Mucosa of rectum (tissue), 2 donors: ENCODE measurements around the gene ETV7.
"Not testable (repeated sequence)": the region's sequence is repeated elsewhere in the genome, so short reads cannot be mapped to it uniquely, and the experiment has no call there.

Experiments used
- H3K27ac ChIP-seq, 2 donors: one replicate each; pipeline ENCODE4 v1.7.0; 2013; ENCODE audit warnings: inconsistent platforms in 2 of 2, low read depth in 2 of 2, low read length in 2 of 2
- H3K27me3 ChIP-seq, 2 donors: one replicate each; pipeline ENCODE4 v1.7.0; 2013; ENCODE audit warnings: low read length in 2 of 2; ENCODE audit not compliant: control insufficient read depth in 2 of 2, insufficient read depth in 2 of 2
- H3K36me3 ChIP-seq, 2 donors: one replicate each; pipeline ENCODE4 v1.7.0; 2013; ENCODE audit warnings: low read length in 2 of 2; ENCODE audit not compliant: control insufficient read depth in 2 of 2, insufficient read depth in 2 of 2
- H3K4me1 ChIP-seq, 2 donors: one replicate each; pipeline ENCODE4 v1.7.0; 2013; ENCODE audit warnings: low read length in 2 of 2, mild to moderate bottlenecking in 1 of 2; ENCODE audit not compliant: control insufficient read depth in 2 of 2, insufficient read depth in 2 of 2
- H3K4me3 ChIP-seq, 2 donors: one replicate each; pipeline ENCODE4 v1.7.0; 2013; ENCODE audit warnings: low read length in 2 of 2
- H3K9ac ChIP-seq, 2 donors: one replicate each; pipeline ENCODE4 v1.7.0; 2013; ENCODE audit warnings: low read length in 2 of 2, low read depth in 1 of 2, mild to moderate bottlenecking in 1 of 2
- H3K9me3 ChIP-seq, 2 donors: one replicate each; pipeline ENCODE4 v1.7.0; 2013; ENCODE audit warnings: low read length in 2 of 2; ENCODE audit not compliant: control insufficient read depth in 2 of 2
- donor health status: healthy.
- donor health status: Normal muscosa, but diverticular disease.

Gene ETV7

DNA sequence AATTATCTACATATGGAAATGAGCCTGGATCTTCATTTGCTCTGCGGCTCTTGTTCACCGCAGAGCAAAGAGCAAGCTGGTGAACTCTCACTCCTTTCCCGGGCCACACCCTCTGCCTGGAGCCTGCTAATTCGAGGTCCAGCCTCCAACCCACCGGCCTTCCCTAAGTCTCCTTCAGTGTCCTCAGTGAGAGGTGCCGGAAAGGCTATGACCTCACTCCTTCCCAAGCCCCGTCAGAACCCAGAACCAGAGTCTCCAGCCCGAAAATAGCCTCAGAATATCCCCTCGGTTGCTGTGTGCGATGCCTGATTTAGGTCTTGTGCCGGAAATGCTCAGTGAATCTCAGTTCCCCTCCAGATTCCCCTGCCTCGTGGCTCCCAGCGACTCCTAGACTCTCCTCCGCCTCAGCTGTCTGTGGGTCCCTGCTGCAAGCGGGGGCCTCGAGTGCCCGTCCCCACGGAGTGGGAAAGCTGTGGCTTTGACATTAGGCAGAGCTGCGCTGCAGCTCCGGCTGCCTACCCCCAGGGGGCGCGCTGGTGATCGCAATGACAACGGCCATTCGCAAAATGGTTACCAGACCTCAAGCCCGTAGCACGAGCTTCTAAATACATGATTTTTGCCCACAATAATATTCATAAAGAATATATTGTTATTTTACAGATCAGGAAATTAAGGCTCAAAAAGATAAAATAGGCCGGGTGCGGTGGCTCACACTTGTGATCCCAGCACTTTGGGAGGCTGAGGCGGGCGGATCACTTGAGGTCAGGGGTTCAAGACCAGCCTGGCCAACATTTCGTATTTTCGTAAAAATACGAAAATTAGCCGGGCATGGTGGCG lies 46.6 kb downstream of the ETV7 start:
- Histone ChIP-seq H3K9ac (peak overlapping the region; percentile 86 to 92), H3K4me3 (peak overlapping the region; percentile 66 to 75)

DNA sequence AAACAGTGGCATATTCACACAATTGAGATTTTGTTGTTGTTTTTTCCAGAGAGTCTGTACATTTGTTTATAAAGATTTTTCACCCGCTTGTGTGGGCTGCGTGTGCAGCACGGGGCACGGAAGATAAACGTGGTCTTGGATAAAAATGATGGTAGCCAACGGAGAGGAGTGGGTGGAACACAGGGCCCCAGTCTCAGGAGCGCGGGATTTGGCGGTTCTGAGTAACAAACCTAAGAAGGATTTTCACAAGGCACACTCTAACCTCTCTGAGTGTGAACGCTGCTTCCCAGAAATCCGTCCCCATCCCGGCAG lies 47.2 kb downstream of the ETV7 start:
- H3K27ac ChIP-seq: peak overlapping the region; percentile 96

More for the DNA sequence above, 46.6 kb downstream of the ETV7 start:
- no peaks in the 10 kb centered on the region for H3K9me3 ChIP-seq
- H3K4me1 ChIP-seq: peaks cover 30 to 41% of the 10 kb centered on the region in 2 donors
- H3K27ac ChIP-seq: peak overlapping the region; percentile 96
- no peaks in the 10 kb centered on the region for H3K27me3 ChIP-seq
- H3K36me3 ChIP-seq: no peaks in the 10 kb centered on the region

DNA sequence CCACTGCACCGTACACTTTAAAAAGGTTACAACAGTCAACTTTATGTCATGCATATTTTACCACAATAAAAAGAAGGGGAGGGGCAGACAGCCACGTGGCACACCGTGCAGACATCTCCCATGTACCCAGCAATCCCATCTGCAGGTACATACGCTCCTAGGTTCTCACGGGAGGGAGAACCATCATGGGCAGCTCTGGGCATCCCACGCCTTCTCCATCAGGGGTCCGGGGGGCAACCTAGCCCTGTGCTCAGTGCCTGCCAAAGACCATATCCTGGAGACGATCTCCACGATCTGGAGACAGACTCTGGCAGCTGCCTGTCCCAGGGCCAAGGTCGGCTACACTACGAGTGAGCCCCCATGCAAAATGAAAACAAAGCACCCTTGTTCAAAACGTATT lies 48.3 kb downstream of the ETV7 start:
- H3K4me3 ChIP-seq: peak overlapping the region; percentile 5 to 49
- H3K27me3 ChIP-seq: no peaks in the 10 kb centered on the region
- peak overlapping the region in 1 of 2 donors; percentile 6 for H3K9ac ChIP-seq
- H3K27ac ChIP-seq: peak overlapping the region; percentile 65 to 74
- no peaks in the 10 kb centered on the region for H3K9me3 ChIP-seq
- H3K36me3 ChIP-seq: no peaks in the 10 kb centered on the region
- peaks cover 46 to 58% of the 10 kb centered on the region in 2 donors for H3K4me1 ChIP-seq

More for the DNA sequence above, 47.2 kb downstream of the ETV7 start:
- Histone ChIP-seq H3K9ac (peak overlapping the region in 1 of 2 donors; percentile 92), H3K27me3 (no peaks in the 10 kb centered on the region), H3K4me3 (peak overlapping the region in 1 of 2 donors; percentile 75), H3K4me1 (peaks cover 35 to 47% of the 10 kb centered on the region in 2 donors), H3K36me3 (no peaks in the 10 kb centered on the region), H3K9me3 (no peaks in the 10 kb centered on the region)

DNA sequence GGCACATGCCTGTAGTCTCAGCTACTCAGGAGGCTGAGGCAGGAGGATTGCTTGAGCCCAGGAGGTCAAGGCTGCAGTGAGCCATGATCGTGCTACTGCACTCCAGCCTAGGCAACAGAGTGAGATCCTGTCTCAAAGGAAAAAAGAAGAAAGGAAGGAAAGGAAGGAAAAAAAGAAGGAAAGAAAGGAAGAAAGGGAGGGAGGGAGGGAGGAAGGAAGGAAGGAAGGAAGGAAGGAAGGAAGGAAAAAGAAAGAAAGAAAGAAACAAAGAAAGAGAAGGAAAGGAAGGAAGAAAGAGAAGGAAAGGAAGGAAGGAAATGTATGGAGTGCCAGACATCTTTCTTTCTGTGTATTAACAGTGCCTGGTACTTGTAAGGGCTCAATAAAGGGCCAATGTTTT lies 49.2 kb downstream of the ETV7 start:
- H3K9ac ChIP-seq: not testable (repeated sequence)

DNA sequence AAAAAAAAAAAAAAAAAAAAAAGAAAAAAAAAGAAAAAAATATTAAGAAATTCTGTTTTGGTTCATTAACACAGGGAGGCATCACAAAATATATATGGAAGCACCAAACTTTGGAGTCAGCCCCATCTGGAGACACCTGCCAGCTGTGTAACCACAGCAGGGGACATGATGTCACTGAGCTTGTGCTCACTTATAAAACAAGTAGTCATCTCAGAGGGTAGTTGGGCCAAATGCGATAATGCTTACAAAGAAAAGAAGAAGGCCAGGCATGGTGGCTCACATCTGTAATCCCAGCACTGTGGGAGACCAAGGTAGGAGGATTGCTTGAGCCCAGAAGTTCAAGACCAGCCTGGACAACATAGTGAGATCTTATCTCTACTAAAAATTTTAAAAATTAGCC lies 49.7 kb downstream of the ETV7 start:
- Histone ChIP-seq H3K4me3 (no peak overlapping the region), H3K27me3 (no peaks in the 10 kb centered on the region), H3K27ac (peak overlapping the region; percentile 65 to 74), H3K9ac (no peak overlapping the region), H3K9me3 (no peaks in the 10 kb centered on the region), H3K4me1 (peaks cover 54 to 65% of the 10 kb centered on the region in 2 donors), H3K36me3 (no peaks in the 10 kb centered on the region)

More for the DNA sequence above, 49.2 kb downstream of the ETV7 start:
- Histone ChIP-seq H3K27ac (peak overlapping the region; percentile 65 to 74), H3K4me1 (peaks cover 54 to 65% of the 10 kb centered on the region in 2 donors)
- not testable (repeated sequence) for H3K27me3 ChIP-seq, H3K9me3 ChIP-seq, H3K36me3 ChIP-seq, H3K4me3 ChIP-seq

DNA sequence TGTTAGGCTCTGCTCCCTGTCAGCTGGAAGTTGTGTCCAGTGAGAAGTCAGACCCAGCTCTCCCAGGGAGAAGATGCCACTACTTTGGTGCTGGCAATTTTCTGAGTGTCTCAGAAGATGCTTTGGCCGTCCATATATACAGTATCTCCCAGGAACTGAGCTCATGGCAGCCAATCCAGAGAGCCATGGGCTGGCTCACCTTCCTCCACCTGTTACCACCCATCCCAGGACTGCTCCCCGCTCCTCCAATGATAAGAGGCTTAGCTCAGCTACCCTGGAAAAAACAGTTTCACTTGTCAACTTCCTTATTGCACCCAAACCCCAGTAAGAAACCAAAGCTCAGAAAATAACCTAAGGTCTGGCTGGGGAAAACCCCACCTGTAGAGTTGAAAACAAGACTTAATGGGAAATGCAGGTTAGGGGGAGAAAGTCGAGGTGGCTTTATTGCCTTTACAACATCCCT lies 50.7 kb downstream of the ETV7 start, which contains the start of gene BNIP5:
BNIP5 (minus strand) TSS at position 110 of the 463 bp plus-strand sequence. CDS start 6,198 bp downstream, outside the sequence.
- Histone ChIP-seq H3K4me1 (peaks cover 54 to 65% of the 10 kb centered on the region in 2 donors), H3K4me3 (peak within 1 kb of the TSS; percentile 64 to 77), H3K9ac (peak within 1 kb of the TSS; percentile 54 to 66), H3K9me3 (no peaks in the 10 kb centered on the region), H3K27me3 (no peaks in the 10 kb centered on the region), H3K27ac (peak within 1 kb of the TSS; percentile 91 to 93), H3K36me3 (no peaks in the 10 kb centered on the region)

DNA sequence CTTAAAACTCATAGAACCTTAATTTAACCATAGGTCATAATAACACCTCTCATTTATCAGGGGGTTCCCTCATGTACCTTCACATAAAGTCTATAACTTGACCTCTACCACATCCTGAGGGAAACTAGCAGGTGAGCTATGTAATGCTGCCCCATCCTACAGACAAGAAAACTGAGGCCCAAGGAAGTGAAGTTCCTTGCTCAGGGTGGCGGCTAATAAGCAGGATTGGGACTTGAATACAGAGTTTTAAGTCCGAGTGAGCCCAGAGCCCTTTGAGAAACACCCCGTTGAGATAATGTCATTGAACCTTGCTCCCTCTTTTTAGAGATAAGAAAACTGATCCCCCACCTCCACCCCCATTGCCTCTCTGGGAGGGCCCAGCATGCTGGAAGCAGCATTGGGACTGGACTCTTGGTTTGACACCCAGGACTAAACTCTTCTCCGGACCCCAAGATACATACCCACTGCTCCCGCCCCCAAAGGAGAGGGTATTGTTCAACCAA lies 51.2 kb downstream of the ETV7 start:
- Histone ChIP-seq H3K9me3 (no peaks in the 10 kb centered on the region), H3K4me1 (peaks cover 54 to 65% of the 10 kb centered on the region in 2 donors), H3K27ac (peak overlapping the region; percentile 91 to 93), H3K27me3 (no peaks in the 10 kb centered on the region), H3K9ac (peak overlapping the region; percentile 48 to 66), H3K36me3 (no peaks in the 10 kb centered on the region), H3K4me3 (peak overlapping the region; percentile 64 to 77)

DNA sequence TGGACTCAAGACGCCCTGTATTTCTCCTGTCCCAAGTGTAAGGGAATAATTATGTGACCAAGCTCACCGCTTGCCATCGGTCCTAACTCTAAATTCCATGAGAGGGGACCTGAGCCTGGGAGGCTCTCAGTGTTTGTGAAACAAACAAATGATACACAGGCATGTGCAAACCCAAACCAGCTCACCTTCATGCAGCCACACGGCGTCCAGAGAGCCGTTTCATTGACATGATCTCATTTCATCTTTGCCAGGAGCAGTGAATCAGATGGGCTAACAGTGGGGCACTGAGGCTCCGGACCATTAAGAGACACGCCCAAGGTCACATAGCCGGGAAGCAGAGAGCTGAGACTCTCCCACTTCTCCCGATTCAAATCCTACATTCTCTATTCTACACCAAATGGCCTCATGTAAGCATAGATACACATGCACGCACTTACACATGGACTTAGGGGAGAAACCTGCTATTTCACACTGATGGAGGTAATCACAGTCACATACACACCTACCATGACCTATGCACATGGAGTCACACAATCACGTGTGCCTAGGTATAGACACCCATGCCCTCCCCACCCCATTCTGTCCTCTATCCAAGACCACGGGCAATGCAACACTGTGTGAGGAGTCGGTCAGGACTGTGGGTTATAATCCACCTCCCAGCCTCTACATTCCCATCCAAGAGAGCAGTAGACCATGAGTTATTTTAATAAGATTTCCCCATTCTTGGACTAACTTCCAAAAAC lies 51.8 kb downstream of the ETV7 start:
- Histone ChIP-seq H3K27ac (peak overlapping the region; percentile 91 to 93), H3K4me3 (peak overlapping the region; percentile 64 to 77), H3K9me3 (no peaks in the 10 kb centered on the region), H3K36me3 (no peaks in the 10 kb centered on the region), H3K27me3 (no peaks in the 10 kb centered on the region), H3K4me1 (peaks cover 51 to 62% of the 10 kb centered on the region in 2 donors), H3K9ac (peak overlapping the region; percentile 54 to 66)

DNA sequence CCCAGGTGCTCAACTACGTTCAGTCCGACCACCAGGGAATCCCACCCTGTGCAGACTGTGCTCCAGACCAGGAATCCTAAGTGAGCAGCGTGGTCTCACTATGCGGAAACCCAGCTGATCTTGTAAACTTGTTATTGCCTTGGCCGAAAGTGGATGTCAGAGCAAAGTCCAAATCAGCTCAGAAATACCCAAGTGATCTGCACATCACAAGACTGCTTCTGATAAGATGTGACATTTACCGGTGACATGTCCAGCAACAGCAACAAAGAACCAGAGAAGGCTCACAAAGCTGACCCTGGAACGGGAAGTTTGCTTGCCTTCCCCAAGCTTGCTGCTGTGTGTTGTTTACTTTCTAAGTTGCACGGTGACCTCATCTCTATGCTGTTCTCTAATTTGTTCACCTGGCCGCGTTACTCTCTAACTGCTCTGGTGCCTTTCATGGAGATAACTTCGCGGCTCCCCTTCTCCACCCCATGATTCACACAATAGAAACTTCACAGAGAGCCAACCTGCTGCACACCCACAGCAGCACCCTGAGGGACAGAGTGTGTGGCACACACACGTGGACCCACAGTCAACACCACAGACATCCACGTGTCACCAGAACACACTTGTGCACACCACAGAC lies 52.5 kb downstream of the ETV7 start:
- peaks cover 0 to 2% of the 10 kb centered on the region in 2 donors for H3K36me3 ChIP-seq
- H3K4me3 ChIP-seq: peak overlapping the region; percentile 64 to 77
- no peaks in the 10 kb centered on the region for H3K27me3 ChIP-seq
- H3K9me3 ChIP-seq: no peaks in the 10 kb centered on the region
- peak overlapping the region; percentile 54 to 66 for H3K9ac ChIP-seq
- H3K4me1 ChIP-seq: peaks cover 46 to 55% of the 10 kb centered on the region in 2 donors
- peak overlapping the region; percentile 91 to 93 for H3K27ac ChIP-seq
